Thyroid gland (tissue), 4 donors: Measurements from ENCODE around the gene FOSL2.

ENCODE experiments used
- POLR2A ChIP-seq, 2 donors: fragments of 450-650 bp; IDR thresholded peaks; one replicate each; pipeline ENCODE4 v1.6.1; 2017; ENCODE audit warnings: antibody characterized with exemption in 2 of 2, mild to moderate bottlenecking in 2 of 2, moderate library complexity in 1 of 2
- TF ChIP-seq, protein P1 (sequence below), 6 experiments: fragments of 200-600 bp in 3 of 6; fragments of 450-650 bp in 3 of 6; sonication (generic) in 3 of 6; IDR thresholded peaks; one replicate each; pipeline ENCODE4 v1.5.1; 2016 to 2019; ENCODE audit warnings: antibody characterized with exemption in 6 of 6, mild to moderate bottlenecking in 2 of 6, inconsistent platforms in 1 of 6, moderate library complexity in 1 of 6

- TF ChIP-seq POLR2A (IDR thresholded peaks at IDR 0.05): no peak
- TF ChIP-seq, protein P1, sequence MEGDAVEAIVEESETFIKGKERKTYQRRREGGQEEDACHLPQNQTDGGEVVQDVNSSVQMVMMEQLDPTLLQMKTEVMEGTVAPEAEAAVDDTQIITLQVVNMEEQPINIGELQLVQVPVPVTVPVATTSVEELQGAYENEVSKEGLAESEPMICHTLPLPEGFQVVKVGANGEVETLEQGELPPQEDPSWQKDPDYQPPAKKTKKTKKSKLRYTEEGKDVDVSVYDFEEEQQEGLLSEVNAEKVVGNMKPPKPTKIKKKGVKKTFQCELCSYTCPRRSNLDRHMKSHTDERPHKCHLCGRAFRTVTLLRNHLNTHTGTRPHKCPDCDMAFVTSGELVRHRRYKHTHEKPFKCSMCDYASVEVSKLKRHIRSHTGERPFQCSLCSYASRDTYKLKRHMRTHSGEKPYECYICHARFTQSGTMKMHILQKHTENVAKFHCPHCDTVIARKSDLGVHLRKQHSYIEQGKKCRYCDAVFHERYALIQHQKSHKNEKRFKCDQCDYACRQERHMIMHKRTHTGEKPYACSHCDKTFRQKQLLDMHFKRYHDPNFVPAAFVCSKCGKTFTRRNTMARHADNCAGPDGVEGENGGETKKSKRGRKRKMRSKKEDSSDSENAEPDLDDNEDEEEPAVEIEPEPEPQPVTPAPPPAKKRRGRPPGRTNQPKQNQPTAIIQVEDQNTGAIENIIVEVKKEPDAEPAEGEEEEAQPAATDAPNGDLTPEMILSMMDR (IDR thresholded peaks at IDR 0.05): no peak
Observed at GRCh38 chr2:28449488-28450395, 57.1 kb downstream of the FOSL2 start.
